Measurements from ENCODE around the gene SSX4.
"Not testable (repeated sequence)": the region's sequence is repeated elsewhere in the genome, so short reads cannot be mapped to it uniquely, and the experiment has no call there.

The SSX4 gene

DNA sequence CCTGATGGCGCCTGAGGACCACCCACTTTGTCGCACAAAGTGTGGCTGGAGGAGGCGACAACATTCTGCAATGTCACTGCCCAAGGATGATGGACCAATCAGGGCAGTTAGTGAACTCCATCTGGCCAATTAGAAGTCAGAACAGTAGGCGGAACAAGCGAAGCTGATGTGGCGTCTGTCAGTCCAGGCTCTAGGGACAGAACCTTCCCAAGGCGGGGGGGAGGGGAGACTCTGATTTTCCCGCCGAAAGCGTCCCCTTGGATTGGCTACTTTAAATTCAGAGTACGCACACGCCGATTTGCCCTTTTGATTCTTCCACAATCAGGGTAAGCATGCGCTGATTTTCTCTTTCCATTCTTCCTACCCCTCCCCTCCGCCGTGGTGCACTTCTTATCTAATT, at the start of gene SSX4:
TSS of gene SSX4 (plus strand) at position 301 of the 400 bp plus-strand sequence. CDS start 515 bp downstream, outside the sequence.
- not testable (repeated sequence) for DNase-seq

DNA sequence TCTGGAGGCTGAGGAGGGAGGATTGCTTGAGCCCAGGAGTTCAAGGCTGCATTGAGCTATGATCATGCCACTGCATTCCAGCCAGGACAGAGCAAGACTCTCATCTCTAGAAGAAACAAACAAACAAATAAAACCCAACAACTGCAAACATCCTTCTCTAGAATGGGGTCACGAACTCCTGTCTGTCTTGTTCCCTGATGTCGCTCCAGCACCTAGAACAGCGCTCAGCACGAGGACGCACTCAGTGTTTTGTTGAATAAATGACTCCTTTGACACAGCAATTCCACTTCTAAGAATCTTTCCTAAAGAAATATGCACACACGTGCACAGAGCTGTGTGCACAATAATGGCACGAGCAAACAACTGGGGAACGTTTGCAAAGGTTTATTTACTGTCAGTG, 37.3 kb upstream of the SSX4 start:
- not testable (repeated sequence) for DNase-seq

- not testable (repeated sequence) for DNase-seq
Observed at GRCh38 chrX:48356315-48357094, 26.8 kb upstream of the SSX4 start, which contains the start of gene SSX3. SSX3 (minus strand) TSS chrX:48356703; CDS start chrX:48355249, 1,454 bp downstream.

GRCh38 chrX:48357681-48358080, 25.7 kb upstream of the SSX4 start:
- DNase-seq, result no peak

DNA sequence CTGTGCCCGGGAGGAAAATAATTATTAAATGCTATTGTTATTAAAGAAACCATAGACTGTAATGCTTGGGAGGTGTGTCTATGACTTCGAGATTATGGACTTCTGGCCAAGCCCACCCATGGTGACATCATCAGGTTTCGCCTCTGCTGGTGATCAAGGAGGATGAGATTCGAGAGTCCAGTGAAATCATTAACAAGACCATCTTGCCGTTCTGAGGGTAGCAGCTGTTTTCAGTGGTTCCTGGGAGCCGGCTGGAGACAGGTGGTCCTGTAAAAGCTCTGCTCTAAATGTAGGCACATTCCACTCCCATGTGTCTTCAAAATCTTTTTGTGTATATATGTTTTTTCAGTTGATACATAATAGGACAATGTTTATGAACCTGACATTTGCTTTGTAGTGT, 24.1 kb upstream of the SSX4 start:
- DNase-seq, result not testable (repeated sequence)

- DNase-seq, result not testable (repeated sequence)
Observed at GRCh38 chrX:48367717-48368408, 15.5 kb upstream of the SSX4 start.

- DNase-seq, result not testable (repeated sequence)
Observed at GRCh38 chrX:48370408-48370807, 12.9 kb upstream of the SSX4 start.

DNA sequence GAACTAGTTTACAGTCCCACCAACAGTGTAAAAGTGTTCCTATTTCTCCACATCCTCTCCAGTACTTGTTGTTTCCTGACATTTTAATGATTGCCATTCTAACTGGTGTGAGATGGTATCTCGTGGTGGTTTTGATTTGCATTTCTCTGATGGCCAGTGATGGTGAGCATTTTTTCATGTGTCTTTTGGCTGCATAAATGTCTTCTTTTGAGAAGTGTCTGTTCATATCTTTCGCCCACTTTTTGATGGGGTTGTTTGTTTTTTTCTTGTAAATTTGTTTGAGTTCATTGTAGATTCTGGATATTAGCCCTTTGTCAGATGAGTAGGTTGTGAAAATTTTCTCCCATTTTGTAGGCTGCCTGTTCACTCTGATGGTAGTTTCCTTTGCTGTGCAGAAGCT, 13.6 kb downstream of the SSX4 start:
- DNase-seq, result not testable (repeated sequence)

- not testable (repeated sequence) for DNase-seq
Observed at GRCh38 chrX:48397825-48398224, 14.5 kb downstream of the SSX4 start.

GRCh38 chrX:48411860-48412259, 28.5 kb downstream of the SSX4 start, which contains the start of gene SSX4B:
SSX4B (minus strand) TSS chrX:48411960; CDS start chrX:48411372, 588 bp downstream.
- not testable (repeated sequence) for DNase-seq

DNA sequence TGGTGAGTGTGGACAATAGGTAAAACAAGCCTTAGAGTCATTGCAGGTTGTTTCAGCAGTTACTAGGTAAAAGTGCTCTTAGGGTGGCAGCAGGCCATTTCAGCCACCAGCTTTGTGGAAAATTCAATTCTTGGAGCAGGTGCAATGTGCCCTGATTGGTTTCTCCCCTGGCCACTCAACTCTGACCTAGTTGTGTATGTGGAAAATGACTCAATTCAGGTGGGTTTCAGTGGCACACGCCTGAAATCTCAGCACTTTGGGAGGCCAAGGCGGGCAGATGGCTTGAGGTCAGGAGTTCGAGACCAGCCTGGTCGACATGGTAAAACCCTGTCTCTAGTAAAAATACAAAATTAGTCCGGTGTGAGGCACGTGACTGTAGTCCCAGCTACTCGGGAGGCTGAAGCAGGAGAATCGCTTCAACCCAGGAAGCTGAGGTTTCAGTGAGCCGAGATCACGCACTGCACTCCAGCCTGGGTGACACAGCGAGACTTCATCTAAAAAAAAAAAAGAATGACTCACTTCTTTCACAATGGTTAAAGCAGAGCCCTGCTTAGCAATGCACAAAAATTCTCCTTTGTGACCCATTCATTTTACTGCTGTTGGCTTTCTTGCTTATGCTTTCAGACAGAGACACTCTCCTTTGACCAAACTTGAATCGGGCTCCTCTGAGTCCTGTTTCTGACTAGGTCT, 43.8 kb downstream of the SSX4 start:
- DNase-seq, result not testable (repeated sequence)

DNA sequence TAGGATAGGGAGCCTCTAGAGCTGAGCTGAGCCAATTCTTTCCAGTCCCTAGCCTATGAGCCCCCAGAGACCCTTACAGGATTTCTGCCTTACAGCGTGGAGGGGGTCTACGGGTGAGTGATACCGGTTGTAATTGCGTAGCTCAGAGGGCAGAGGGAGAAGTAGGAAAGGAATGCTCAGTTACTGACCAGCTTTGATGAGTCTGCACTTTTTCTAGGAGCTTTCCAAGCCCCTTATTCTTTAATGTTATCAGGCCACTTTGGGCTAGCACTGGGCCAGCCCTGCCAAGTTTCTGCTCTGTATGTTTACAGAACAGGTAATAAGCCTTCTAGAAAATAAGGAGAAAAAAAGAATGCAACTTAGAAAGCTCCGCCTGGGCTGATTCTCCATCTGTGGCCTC, 46.3 kb downstream of the SSX4 start:
- DNase-seq, result not testable (repeated sequence)

DNA sequence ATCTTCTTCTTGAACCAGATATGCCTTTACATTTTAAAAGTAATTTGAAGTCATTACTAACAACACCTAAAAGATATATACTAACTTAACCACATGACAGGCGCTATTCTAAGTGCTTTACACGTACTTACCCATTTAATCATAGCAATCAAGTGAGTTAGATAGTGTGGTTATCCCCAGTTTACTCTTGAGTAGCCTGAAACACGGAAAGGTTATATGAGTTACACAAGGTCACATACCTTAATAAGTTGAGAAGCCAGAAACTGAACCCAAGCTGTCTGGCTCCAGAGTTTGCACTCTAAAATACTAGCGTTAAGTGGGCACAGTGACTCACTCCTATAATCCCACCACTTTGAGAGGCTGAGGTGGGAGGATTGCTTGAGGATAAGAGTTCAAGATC, 46.8 kb downstream of the SSX4 start:
- not testable (repeated sequence) for DNase-seq

DNA sequence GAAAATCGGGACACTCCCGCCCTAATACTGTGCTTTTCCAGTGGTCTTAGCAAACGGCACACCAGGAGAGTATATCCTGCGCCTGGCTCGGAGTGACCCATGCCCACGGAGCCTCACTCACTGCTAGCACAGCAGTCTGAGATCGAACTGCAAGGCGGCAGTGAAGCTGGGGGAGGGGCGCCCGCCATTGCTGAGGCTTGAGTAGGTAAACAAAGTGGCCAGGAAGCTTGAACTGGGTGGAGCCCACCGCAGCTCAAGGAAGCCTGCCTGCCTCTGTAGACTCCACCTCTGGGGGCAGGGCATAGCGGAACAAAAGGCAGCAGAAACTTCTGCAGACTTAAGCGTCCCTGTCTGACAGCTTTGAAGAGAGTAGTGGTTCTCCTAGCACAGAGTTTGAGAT, 50.4 kb downstream of the SSX4 start:
- not testable (repeated sequence) for DNase-seq

Measured in hippocampal formation (tissue), 2 donors.